Limb (tissue), 2 donors: ENCODE data around the gene PLCD3.
A peak's percentile ranks its signal among the peaks of the same experiment; 100 is the strongest.

ENCODE experiments used
- DNase-seq, 2 donors: peaks; one replicate each; pipeline ENCODE4 v3.0.0-alpha.2; 2016; ENCODE audit errors: extremely low spot score in 2 of 2

The PLCD3 gene, protein sequence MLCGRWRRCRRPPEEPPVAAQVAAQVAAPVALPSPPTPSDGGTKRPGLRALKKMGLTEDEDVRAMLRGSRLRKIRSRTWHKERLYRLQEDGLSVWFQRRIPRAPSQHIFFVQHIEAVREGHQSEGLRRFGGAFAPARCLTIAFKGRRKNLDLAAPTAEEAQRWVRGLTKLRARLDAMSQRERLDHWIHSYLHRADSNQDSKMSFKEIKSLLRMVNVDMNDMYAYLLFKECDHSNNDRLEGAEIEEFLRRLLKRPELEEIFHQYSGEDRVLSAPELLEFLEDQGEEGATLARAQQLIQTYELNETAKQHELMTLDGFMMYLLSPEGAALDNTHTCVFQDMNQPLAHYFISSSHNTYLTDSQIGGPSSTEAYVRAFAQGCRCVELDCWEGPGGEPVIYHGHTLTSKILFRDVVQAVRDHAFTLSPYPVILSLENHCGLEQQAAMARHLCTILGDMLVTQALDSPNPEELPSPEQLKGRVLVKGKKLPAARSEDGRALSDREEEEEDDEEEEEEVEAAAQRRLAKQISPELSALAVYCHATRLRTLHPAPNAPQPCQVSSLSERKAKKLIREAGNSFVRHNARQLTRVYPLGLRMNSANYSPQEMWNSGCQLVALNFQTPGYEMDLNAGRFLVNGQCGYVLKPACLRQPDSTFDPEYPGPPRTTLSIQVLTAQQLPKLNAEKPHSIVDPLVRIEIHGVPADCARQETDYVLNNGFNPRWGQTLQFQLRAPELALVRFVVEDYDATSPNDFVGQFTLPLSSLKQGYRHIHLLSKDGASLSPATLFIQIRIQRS

GRCh38 chr17:45132320-45132571 lies at the start of gene PLCD3:
PLCD3 (minus strand) TSS chr17:45132515; CDS start chr17:45132410, 105 bp downstream.
- DNase-seq: no peak

DNA sequence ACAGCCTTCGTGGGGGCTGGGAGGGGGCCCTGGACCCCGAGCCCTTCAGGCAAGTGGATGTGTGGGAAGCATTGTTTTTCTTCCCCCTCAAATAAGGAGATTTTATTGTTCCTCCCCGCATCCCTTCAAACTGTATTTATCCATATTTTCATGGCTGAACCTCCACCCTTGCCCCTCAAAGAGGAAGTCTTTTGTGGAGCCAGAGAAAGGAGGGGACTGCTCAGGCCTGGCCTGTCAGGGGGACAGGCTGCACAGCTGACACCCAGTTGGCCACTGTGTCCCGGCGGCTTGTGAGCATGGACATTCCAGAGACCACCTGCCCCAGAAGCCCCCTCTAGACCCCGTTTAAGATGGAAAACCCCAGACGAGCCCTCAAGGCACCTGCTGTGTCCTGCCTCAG lies 45.2 kb upstream of the PLCD3 start:
- DNase-seq: no peak

GRCh38 chr17:45175759-45176115 lies 43.4 kb upstream of the PLCD3 start:
- no peak for DNase-seq

- DNase-seq: peak; percentile 74 to 86
Observed at GRCh38 chr17:45172541-45173286, 40.4 kb upstream of the PLCD3 start.

DNA sequence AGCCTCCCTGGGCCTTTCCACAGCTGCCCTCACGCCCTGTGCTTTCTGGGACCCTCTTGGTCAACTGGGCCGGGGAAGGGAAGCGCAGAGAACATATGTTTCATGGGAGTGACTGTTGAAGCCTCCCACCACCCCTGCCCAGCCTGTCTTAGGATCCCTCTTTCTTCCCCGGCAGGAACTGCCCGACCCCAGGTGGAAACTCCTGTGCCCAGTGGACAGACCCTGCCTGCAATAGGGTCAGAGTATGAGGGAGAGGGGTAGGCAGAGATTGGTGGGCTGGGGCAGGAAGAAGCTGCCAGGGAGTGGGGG lies 39.9 kb upstream of the PLCD3 start:
- no peak for DNase-seq

DNA sequence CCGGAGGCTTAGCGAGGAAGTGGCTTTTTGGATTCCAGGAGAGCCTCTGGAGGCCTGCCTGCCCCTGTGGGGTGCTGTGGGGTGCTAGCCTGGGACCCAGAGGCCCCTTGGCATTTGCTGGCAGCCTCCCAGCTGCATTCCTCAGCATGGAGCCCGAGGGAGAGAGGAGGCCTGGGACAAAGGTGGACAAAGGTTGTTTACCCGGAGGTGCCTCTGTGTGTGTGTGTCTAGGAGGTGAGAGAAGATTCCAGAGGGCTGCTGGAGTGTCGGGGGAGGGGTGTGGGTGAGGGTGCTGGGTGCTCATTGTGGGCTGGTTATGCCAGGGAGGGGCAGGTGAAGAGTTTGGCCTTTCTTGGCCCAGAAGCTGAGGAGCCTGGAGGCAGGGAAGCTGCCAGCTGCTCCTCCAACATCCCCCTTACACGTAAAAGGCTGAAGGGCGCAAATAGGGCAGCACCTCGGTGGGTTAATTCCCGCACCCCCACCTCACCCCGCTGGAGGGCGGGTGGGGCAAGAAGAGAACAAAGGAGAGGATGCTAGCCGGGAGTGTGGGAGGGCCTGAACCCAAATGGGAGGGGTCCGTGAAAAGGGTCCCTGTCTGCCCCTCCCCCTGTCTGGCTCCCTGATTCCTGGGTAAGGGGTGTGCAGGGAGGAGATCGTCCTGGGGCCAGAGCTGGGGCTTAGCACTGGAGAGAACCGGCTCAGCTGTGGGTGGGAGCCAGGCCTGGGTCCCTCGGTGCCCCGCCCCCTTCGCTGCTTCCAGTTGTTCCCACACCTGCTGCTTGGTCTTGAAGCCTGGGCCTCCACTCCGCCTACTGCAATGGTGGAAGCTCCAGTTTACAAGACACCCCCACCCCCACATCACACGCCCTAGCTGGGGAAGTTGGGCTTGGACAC lies 39.3 kb upstream of the PLCD3 start:
- peak; percentile 77 to 83 for DNase-seq

- peak; percentile 53 to 72 for DNase-seq
Observed at GRCh38 chr17:45170931-45171337, 38.6 kb upstream of the PLCD3 start.

DNA sequence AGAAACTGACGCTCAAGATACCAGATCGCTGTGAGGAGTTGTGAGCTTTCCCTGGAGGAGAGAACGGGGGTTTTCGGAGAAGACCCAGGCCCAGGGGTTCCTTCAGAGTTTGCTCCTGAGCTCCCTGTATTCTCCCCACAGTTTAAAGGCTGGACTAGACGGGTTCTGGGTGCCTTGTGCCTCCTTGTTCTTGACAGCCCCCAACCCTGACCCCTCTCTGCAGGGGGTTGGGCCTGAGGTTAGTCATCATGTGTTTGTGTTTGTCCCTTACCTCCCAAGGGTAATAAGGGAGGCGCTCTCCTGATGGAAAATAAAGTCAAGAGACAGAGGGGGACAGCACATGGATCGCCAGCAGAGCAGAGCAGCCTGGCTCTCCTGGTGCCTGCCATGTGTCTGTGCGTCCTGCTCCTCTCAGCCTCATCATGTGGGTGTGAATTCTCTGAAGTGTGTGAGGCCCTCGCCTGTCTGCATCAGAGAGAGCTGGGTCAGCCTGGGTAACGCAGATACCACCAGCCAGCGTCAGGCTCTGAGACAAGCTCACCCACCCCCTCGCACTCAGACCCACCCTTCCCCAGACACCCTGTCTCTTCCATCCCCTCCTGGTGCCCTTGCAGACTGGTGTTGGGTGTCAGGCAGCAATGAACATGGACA lies 38.1 kb upstream of the PLCD3 start:
- no peak for DNase-seq

DNA sequence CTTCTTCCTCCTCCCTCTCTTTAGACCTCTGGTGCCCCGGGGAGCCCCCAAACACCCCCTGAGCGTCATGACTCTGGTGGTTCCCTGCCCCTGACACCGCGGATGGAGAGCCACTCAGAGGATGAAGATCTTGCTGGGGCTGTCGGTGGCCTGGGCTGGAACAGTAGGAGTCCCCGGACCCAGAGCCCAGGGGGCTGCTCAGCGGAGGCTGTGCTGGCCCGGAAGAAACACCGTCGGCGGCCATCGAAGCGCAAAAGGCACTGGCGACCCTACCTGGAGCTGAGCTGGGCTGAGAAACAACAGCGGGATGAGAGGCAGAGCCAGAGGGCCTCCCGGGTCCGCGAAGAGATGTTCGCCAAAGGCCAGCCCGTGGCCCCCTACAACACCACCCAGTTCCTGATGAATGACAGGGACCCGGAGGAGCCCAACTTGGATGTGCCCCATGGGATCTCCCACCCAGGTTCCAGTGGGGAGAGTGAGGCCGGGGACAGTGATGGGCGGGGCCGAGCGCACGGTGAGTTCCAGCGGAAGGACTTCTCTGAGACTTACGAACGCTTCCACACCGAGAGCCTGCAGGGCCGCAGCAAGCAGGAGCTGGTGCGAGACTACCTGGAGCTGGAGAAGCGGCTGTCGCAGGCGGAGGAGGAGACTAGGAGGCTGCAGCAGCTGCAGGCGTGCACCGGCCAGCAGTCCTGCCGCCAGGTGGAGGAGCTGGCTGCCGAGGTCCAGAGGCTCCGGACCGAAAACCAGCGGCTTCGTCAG lies 36.9 kb upstream of the PLCD3 start:
- no peak for DNase-seq

DNA sequence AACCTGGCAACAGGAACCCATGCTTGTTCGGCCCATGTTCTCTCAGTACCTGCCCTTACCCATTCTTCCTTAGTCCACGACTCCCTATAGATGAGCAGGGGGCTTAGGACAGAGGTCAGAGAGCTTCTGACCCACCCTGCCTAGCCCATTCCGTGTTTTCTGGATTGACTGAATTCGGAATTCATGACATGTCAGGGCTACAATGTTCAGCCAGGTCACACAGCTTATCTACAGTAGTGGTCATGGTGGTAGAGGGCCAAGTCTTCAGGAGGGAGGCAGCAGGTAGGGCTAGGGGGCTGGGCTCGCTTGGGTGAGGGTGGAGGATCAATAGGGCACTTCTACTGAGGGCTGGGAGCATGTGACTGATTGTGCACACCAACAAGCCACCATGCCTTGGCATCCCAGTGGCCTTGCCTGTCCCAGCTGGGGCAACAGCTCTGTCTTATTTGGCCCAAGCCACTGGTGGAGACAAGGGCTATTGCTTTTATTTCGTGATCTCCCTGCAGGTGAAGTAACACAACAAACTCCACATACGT lies 32.5 kb upstream of the PLCD3 start:
- no peak for DNase-seq

- no peak for DNase-seq
Observed at GRCh38 chr17:45162025-45162687, 29.8 kb upstream of the PLCD3 start.

DNA sequence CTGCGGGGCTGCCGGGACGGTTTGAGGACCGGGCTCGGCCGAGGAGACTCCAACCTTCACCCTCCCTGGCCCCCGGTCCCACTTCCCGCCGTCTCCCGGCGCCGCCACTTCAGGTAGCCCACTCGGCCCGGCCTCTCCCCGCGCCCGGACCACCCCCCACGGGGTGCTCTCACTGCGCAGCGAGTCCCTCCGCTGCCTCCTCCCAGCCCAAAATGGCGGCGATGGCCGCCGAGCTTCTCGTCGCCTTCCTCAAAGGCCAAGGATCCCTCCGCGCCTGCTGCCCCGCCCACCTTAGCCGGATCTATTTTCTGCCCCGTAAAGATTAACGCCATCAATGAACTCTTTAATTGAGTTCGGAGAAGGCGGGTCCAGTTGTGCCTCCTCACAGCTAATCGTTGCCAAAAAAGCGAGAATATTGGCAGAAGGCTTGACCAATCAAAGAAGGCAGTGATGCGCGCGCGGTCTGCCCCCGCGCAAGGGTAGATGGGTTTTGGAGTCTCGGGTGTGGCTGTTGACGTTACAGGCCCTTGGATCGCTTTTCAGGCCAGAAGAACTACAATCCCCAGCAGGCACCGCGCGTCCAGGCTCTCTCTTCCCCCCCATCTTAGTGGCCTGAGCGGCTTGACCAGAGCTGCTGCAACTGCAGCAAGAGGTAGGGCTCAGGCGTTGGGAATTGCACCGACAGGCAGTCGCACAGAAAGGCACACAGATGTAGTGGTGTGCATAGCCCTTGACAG lies 29.1 kb upstream of the PLCD3 start, which contains the start of gene HEXIM2:
TSS of gene HEXIM2 (plus strand) at position 588 of the 737 bp plus-strand sequence. CDS start 919 bp downstream, outside the sequence.
- DNase-seq: peak; percentile 99 to 100

DNA sequence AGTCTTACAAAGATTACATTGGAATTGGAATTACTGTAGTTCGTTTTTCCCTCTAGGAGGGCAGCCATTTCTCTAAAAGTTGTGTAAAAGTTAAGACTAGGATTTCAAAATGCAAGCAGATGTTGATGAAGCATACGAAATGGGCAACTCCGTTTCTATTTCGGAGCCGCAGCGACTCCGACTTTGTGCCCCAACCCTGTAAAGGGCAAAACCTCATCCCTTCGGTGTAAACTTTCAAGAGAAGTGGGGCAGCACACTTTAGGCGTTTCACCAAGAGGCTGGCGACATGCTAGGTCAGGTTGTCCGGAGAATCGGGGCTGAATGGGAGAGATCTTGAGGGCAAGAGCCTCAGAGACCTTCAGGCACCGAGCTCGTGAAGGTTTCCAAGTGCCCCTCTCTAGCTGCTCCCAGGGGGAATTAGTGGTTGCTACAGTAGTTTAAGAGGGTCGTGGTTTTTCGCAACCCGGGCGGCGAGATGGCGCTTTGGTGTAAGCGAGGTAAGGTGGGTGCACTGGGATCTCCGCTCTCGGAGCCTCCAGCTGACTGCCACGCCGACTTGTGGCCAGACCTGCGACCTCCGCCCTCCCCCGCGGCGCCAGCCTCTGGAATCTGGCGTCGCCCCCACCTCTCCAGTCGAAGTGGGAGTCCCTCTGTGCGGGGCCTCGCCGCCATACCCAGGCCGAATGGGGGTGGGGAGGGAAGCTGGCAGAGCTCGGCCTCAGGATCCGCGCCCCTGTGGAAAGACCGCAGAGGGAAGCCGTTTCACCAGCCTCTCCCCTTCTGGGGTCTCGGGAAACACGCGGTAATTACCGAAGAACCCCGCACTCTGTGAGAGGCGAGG lies 28.4 kb upstream of the PLCD3 start:
- peak; percentile 68 to 89 for DNase-seq

- DNase-seq: no peak
Observed at GRCh38 chr17:45156242-45156641, 23.9 kb upstream of the PLCD3 start.

- DNase-seq: no peak
Observed at GRCh38 chr17:45155483-45155882, 23.2 kb upstream of the PLCD3 start.

DNA sequence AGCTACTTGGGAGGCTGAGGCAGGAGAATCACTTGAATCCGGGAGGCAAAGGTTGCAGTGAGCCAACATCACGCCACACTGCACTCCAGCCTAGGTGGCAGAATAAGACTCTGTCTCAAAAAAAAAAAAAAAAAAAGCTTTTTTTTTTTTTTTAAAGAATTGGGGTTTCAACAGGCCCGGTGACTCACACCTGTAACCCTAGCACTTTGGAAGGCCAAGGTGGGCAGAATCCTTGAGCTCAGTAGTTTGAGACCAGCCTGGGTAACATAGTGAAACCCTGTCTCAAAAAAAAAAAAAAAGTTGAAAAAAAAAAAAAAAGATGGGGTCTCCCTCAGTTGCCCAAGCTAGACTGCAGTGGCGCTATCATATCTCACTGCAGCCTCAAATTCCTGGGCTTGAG lies 22.7 kb upstream of the PLCD3 start:
- no peak for DNase-seq

DNA sequence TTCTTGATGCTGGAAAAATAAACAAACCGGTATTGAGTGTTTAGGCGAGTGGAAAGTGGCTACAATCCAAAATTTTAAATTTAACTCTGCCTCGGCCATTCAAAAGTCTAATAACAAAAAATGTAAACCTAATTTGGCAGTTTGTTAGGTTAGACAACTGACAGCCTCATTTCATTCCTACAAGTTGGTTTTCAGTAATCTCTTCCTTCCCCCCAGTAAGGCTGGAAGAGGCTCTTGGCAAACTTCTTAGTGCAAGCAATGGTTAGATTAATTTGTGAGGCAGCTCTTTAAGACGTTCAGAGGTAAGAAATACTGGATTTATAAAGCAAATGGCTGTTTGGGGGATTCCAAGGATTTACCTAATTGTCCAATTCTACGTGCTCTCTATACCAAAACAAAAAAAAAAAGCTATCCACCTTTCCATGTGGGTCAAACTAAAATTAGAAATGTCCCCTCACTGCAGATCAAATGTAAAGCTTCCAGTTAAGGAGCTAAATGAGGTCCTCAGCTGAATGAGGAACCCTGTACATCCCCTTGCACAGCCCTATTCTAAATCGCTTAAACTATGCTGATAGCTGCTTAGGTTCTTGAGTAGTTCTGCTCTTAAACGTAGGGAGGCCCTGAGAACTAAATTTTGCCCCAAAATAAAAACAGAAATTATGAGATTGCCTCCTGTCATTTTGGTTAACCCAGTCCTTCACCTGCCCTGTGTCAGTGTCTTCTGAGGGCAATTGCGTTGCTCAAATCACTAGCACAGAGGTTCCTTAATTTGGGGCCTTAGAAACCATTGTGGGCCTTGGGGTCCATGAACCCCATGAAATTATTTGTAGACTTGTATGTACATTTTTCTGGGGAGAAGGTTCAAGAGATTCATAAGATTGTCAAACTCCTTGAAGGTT lies 18.8 kb upstream of the PLCD3 start:
- no peak for DNase-seq
